BJ (cell line): Measurements from ENCODE around the gene LDOC1. TPM values are rescaled to one million over a fixed set of nuclear protein-coding genes. Genes with fewer than 3 reads are reported as not detected.

ENCODE experiments used
- CTCF ChIA-PET: fragments of 350-600 bp; formaldehyde crosslinking; extraction: SDS; loops from one replicate; lab custom pipeline; 2021; ENCODE audit warnings: antibody characterized with exemption, inconsistent platforms; lab: Yijun Ruan, JAX
- POLR2A ChIA-PET: fragments of 300-600 bp; sonication (Branson Sonifier 250); formaldehyde crosslinking; extraction: SDS; loops from one replicate; lab custom pipeline; 2021; ENCODE audit warnings: antibody characterized with exemption; lab: Charles Lee
- DNase-seq: peaks from one replicate; pipeline ENCODE4 v3.0.0-alpha.2; 2011; ENCODE audit warnings: low read depth
- H3K27me3 ChIP-seq: 2 replicates; pipeline ENCODE4 v1.6.0; 2011; ENCODE audit warnings: low read length; ENCODE audit not compliant: control insufficient read depth, insufficient read depth
- H3K36me3 ChIP-seq: 2 replicates; pipeline ENCODE4 v1.5.1; 2011; ENCODE audit warnings: low read length; ENCODE audit not compliant: control insufficient read depth, insufficient read depth
- H3K4me3 ChIP-seq: 2 replicates; pipeline ENCODE4 v1.5.1; 2011; ENCODE audit warnings: low read depth, mild to moderate bottlenecking, control low read depth, low read length
- CTCF ChIP-seq: IDR thresholded peaks from 2 replicates; pipeline ENCODE4 v1.5.1; 2011; ENCODE audit warnings: low read depth, mild to moderate bottlenecking, control low read depth, inconsistent platforms, low read length, moderate library complexity; ENCODE audit not compliant: insufficient read depth
- polyA plus RNA-seq: library from polyadenylated mRNA; depleted of rRNA; stranded (reverse); fragments of >200 nt; gene quantifications from 2 replicates; pipeline ENCODE4 v1.2.3, GENCODE V29; 2011

The LDOC1 gene
- polyA plus RNA-seq, 1 experiment = 9.0 TPM

- DNase-seq = no peak
- Histone ChIP-seq H3K4me3 (no peak overlapping the region), H3K27me3 (no peaks in the 10 kb centered on the region), H3K36me3 (no peaks in the 10 kb centered on the region)
- no peak for TF ChIP-seq CTCF
- ChIA-PET POLR2A (no interaction called here), CTCF (no interaction called here)
Observed at GRCh38 chrX:141185366-141185765, 8.4 kb upstream of the LDOC1 start.

GRCh38 chrX:141183000-141183399, 6.1 kb upstream of the LDOC1 start:
- no peak for TF ChIP-seq CTCF
- H3K27me3 ChIP-seq = no peaks in the 10 kb centered on the region
- ChIA-PET CTCF (no interaction called here), POLR2A (no interaction called here)
- no peak for DNase-seq
- no peak overlapping the region for H3K4me3 ChIP-seq
- no peaks in the 10 kb centered on the region for H3K36me3 ChIP-seq

GRCh38 chrX:141180851-141181250, 3.9 kb upstream of the LDOC1 start:
- ChIA-PET POLR2A (no interaction called here), CTCF (no interaction called here)
- H3K36me3 ChIP-seq = no peaks in the 10 kb centered on the region
- H3K4me3 ChIP-seq = no peak overlapping the region
- H3K27me3 ChIP-seq = no peaks in the 10 kb centered on the region
- no peak for TF ChIP-seq CTCF
- DNase-seq = no peak

GRCh38 chrX:141175786-141176185, 1.1 kb downstream of the LDOC1 start:
- ChIA-PET CTCF (no interaction called here), POLR2A (no interaction called here)
- no peaks in the 10 kb centered on the region for H3K36me3 ChIP-seq
- no peak for TF ChIP-seq CTCF
- H3K27me3 ChIP-seq = no peaks in the 10 kb centered on the region
- DNase-seq = no peak
- peak overlapping the region; percentile 62; the same call in 1 of the 2 replicates for H3K4me3 ChIP-seq

GRCh38 chrX:141164406-141164805, 12.5 kb downstream of the LDOC1 start:
- ChIA-PET CTCF (no interaction called here), POLR2A (no interaction called here)
- no peak for TF ChIP-seq CTCF
- no peak overlapping the region for H3K4me3 ChIP-seq
- DNase-seq = no peak
- H3K36me3 ChIP-seq = no peaks in the 10 kb centered on the region
- no peaks in the 10 kb centered on the region for H3K27me3 ChIP-seq
